K562 (cell line): Measurements from ENCODE around the gene SLC10A3. TPM values are rescaled to one million over a fixed set of nuclear protein-coding genes. Genes with fewer than 3 reads are reported as not detected.
A peak's percentile ranks its signal among the peaks of the same experiment; 100 is the strongest.

ENCODE experiments used
- ATAC-seq: fragments of 200-7000 bp; cut with Tn5 transposase; 3 replicates; pipeline ENCODE4 v1.9.1; 2020; ENCODE audit warnings: moderate library complexity
- BruUV-seq: library from RNA; stranded (reverse); fragments of 400-500 nt; replicated peaks from 2 replicates; lab custom pipeline; 2021; lab: Mats Ljungman, UMichigan
- CTCF ChIA-PET: fragments of 300-600 bp; formaldehyde crosslinking; extraction: SDS; loops from one replicate; lab custom pipeline; 2021; ENCODE audit warnings: low intra/inter-chr PET ratio; lab: Yijun Ruan, JAX
- POLR2A ChIA-PET: fragments of 300-600, 350-650 bp; sonication (Branson Sonifier 250); formaldehyde crosslinking; extraction: SDS; loops from one replicate; lab custom pipeline; 2021; ENCODE audit warnings: antibody characterized with exemption, inconsistent platforms; lab: Yijun Ruan, JAX
- DNase-seq, 4 experiments: peaks; one replicate each; pipeline versions ENCODE4 v3.0.0 to v3.0.0-alpha.2; 2011 to 2018; ENCODE audit warnings: low spot score in 3 of 4, mixed read lengths in 3 of 4; ENCODE audit errors: extremely low read depth in 1 of 4
- FAIRE-seq: peaks from 2 replicates; lab custom pipeline; 2011; peaks lifted over from hg19 to GRCh38; lab: Jason Lieb, UNC
- H2AFZ ChIP-seq: 2 replicates; pipeline ENCODE4 v1.6.0; 2011; ENCODE audit warnings: low read depth, low read length, control low read depth, inconsistent platforms
- H3K27ac ChIP-seq: fragments of 200-600 bp; 3 replicates; pipeline ENCODE4 v1.8.0; 2011; ENCODE audit warnings: low read depth, mild to moderate bottlenecking, control low read depth, inconsistent platforms, low read length, moderate library complexity, mixed read lengths; ENCODE audit errors: extremely low read depth
- H3K27me3 ChIP-seq, 2 experiments: fragments of 300-600 bp in 1 of 2; 2 replicates in 1 of 2; 3 replicates in 1 of 2; pipeline versions ENCODE4 v1.6.0 to v1.8.0; 2011; ENCODE audit warnings: inconsistent platforms in 2 of 2, low read length in 2 of 2, mild to moderate bottlenecking in 1 of 2, mixed read lengths in 1 of 2, moderate library complexity in 1 of 2; ENCODE audit not compliant: control insufficient read depth in 2 of 2, insufficient read depth in 2 of 2
- H3K36me3 ChIP-seq: fragments of 300-600 bp; 3 replicates; pipeline ENCODE4 v1.8.0; 2011; ENCODE audit warnings: mild to moderate bottlenecking, low read length, inconsistent platforms; ENCODE audit not compliant: control insufficient read depth, insufficient read depth
- H3K4me1 ChIP-seq, 2 experiments: fragments of 200-600 bp in 1 of 2; replicated peaks in 1 of 2; 2 replicates in 1 of 2; 3 replicates in 1 of 2; pipeline versions ENCODE4 v1.5.1 to v1.8.0; 2011; ENCODE audit warnings: inconsistent platforms in 2 of 2, low read length in 2 of 2, mild to moderate bottlenecking in 1 of 2, mixed read lengths in 1 of 2, moderate library complexity in 1 of 2; ENCODE audit not compliant: control insufficient read depth in 2 of 2, insufficient read depth in 2 of 2
- H3K4me2 ChIP-seq: 2 replicates; pipeline ENCODE4 v1.6.1; 2011; ENCODE audit warnings: low read length, control low read depth, inconsistent platforms, mixed read lengths; ENCODE audit not compliant: insufficient read depth
- H3K4me3 ChIP-seq: fragments of 200-600 bp; sonication (generic), shearing (Covaris generic); 2 replicates; pipeline ENCODE4 v1.5.1; 2016; ENCODE audit warnings: control low read depth, inconsistent platforms
- H3K79me2 ChIP-seq: fragments of 200-600 bp; 3 replicates; pipeline ENCODE4 v1.8.0; 2011; ENCODE audit warnings: low read length, inconsistent platforms; ENCODE audit not compliant: control insufficient read depth, insufficient read depth
- H3K9ac ChIP-seq, 2 experiments: 2 replicates each; pipeline versions ENCODE4 v1.6.0 to v1.6.1; 2011; ENCODE audit warnings: low read depth in 2 of 2, low read length in 2 of 2, control low read depth in 1 of 2, inconsistent platforms in 1 of 2, mild to moderate bottlenecking in 1 of 2, mixed read lengths in 1 of 2; ENCODE audit not compliant: insufficient read depth in 1 of 2
- H3K9me1 ChIP-seq: one replicate; pipeline ENCODE4 v1.6.0; 2011; ENCODE audit warnings: inconsistent platforms, mild to moderate bottlenecking, low read length, moderate library complexity; ENCODE audit not compliant: control insufficient read depth, insufficient read depth
- H3K9me3 ChIP-seq: replicated peaks from 2 replicates; pipeline ENCODE4 v1.5.1; 2011; ENCODE audit warnings: low read depth, low read length, inconsistent platforms; ENCODE audit not compliant: control insufficient read depth, insufficient read depth
- H4K20me1 ChIP-seq: replicated peaks from 2 replicates; pipeline ENCODE4 v1.6.1; 2011; ENCODE audit warnings: low read length, inconsistent platforms, mixed read lengths; ENCODE audit not compliant: control insufficient read depth, insufficient read depth
- DACH1 ChIP-seq: fragments of 450-650 bp; IDR thresholded peaks from 2 replicates; pipeline ENCODE4 v1.6.1; 2018; ENCODE audit not compliant: partially characterized antibody
- POLR2A ChIP-seq: fragments of 450-650 bp; conservative IDR thresholded peaks from 2 replicates; pipeline ENCODE4 v1.6.1; 2016
- POLR2G ChIP-seq: fragments of 200-400 bp; formaldehyde crosslinking; IDR thresholded peaks from 2 replicates; pipeline ENCODE4 v1.6.1; 2017; ENCODE audit warnings: low read depth, mild to moderate bottlenecking, antibody characterized with exemption, low read length, moderate library complexity
- ZNF324 ChIP-seq: fragments of 250-450 bp; sonication (Bioruptor Pico); IDR thresholded peaks from 2 replicates; pipeline ENCODE4 v1.4.0; 2020; ENCODE audit warnings: mild to moderate bottlenecking
- WGBS: fragments of 100-300 bp; shearing (Covaris generic); methylation state at CpG from one replicate; pipeline ENCODE4 v1.1.6; 2016; ENCODE audit warnings: low coverage, mixed read lengths; ENCODE audit not compliant: insufficient coverage; ENCODE audit errors: missing lambda C conversion rate; 5-methylcytosine and 5-hydroxymethylcytosine counted together
- in situ Hi-C: fragments of 300-500 bp; cut with MboI; formaldehyde crosslinking; loops from 4 replicates; pipeline ENCODE4 v1.15.0; 2018; ENCODE audit warnings: inconsistent platforms, mixed read lengths
- intact Hi-C: fragments of 100-400 bp; cut with micrococcal nuclease; formaldehyde crosslinking; loops from 2 replicates; pipeline ENCODE4 v1.14.2; 2022
- polyA plus RNA-seq, 8 experiments: library from polyadenylated mRNA; depleted of rRNA in 4 of 8; stranded (reverse) in 5 of 8; unstranded in 3 of 8; fragments of >200 nt; fragmentation: Nextera tagmentation in 2 of 8; fragmentation: Illumina TruSeq in 1 of 8; extraction: Ambion mirVana in 2 of 8; extraction: Trizol in 1 of 8; gene quantifications; 2 replicates each; pipeline versions ENCODE4 v1.2.1 to v1.2.3, GENCODE V29; 2011 to 2014; ENCODE audit warnings: inconsistent platforms in 1 of 8, missing spikeins in 1 of 8
- total RNA-seq, 7 experiments: library from RNA; depleted of rRNA in 6 of 7; stranded (reverse); fragments of >200 nt in 6 of 7; fragmentation: Illumina TruSeq in 2 of 7; extraction: Trizol in 2 of 7; gene quantifications; 2 replicates each; pipeline versions ENCODE4 v1.2.1 to v1.2.3, GENCODE V29; 2011 to 2021; ENCODE audit warnings: low replicate concordance in 1 of 7

The SLC10A3 gene
- total and polyA plus RNA-seq, 9 of the 15 experiments (the other 6 are each of a cell fraction or from before 2014, with no cell fraction given), result 5.2 to 30.6 (median 16.7) TPM

DNA sequence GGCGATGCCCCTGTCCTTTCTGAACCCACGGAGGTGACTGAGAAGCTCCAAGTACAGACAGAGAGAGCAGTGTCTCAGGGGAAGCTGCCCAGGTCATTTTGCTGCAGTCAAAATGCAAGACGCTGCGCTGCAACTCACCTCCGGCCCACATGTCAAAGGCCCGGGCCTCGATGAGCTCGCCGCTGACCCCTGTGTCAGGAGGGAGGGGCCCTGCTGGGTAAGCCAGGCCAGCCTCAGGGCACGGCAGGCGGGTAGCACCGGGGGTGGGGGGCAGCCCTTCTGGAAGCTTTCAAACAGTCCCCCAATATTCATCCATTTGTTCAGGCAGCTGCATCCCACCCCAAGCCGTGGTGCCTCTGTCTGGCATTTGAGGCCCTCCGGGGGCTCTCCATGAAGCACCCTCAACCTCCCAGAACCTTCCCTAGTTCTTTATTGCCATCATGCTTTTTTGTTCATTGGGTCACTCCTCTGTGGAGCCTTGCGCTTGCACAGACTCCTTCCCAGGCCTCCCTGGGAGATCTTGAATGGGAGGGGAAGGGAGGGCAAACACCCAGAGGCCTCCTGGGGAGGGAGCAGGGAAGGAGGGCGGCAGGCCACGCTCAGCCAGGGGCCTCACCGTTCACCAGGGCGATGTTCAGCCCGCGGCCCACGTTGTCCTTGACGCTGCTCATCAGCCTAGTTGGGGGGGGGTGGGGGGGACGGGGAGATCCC lies 17.4 kb upstream of the SLC10A3 start:
- H3K4me1 ChIP-seq, result peaks cover 6 to 12% of the 10 kb centered on the region in 2 experiments; a peak in 3 of 5 replicates
- DNase-seq (no peak), ATAC-seq (no peak), FAIRE-seq (no peak)
- CTCF ChIA-PET, result no interaction called here
- peaks cover 67% of the 10 kb centered on the region; the same call in 2 of the 3 replicates for H3K36me3 ChIP-seq
- H3K9me3 ChIP-seq, result no peaks in the 10 kb centered on the region; the same call in 1 of the 2 replicates
- H3K79me2 ChIP-seq, result no peaks in the 10 kb centered on the region
- no peak overlapping the region for H3K4me3 ChIP-seq
- no peaks in the 10 kb centered on the region for H3K9me1 ChIP-seq
- intact Hi-C loops (no loop called here), in situ Hi-C loops (no loop called here)
- peak overlapping the region in 1 of 2 experiments; percentile 17; a peak in 1 of 4 replicates for H3K9ac ChIP-seq
- WGBS, result 94% methylated on average over 5 of the region's 24 CpGs
- H3K4me2 ChIP-seq, result no peak overlapping the region
- no peak overlapping the region for H2AFZ ChIP-seq
- H4K20me1 ChIP-seq, result no peaks in the 10 kb centered on the region; the same call in 1 of the 2 replicates
- no peak overlapping the region for H3K27ac ChIP-seq
- no TSS peak for BruUV-seq
- POLR2A ChIA-PET, result interaction anchor here (1.2 kb wide), 1 partner anchor 12 kb away, joined by 4 read pairs; no protein-coding TSS in a partner anchor
- no peaks in the 10 kb centered on the region for H3K27me3 ChIP-seq
- TF ChIP-seq ZNF324 (CRISPR knock-in tag) (no peak), DACH1 (no peak), POLR2A (0 out of 2 replicates have a peak, but pooled peaks have one; percentile 1), POLR2G (peak; percentile 15)
